ENCODE results near the gene GPD1L.

GPD1L gene

DNA sequence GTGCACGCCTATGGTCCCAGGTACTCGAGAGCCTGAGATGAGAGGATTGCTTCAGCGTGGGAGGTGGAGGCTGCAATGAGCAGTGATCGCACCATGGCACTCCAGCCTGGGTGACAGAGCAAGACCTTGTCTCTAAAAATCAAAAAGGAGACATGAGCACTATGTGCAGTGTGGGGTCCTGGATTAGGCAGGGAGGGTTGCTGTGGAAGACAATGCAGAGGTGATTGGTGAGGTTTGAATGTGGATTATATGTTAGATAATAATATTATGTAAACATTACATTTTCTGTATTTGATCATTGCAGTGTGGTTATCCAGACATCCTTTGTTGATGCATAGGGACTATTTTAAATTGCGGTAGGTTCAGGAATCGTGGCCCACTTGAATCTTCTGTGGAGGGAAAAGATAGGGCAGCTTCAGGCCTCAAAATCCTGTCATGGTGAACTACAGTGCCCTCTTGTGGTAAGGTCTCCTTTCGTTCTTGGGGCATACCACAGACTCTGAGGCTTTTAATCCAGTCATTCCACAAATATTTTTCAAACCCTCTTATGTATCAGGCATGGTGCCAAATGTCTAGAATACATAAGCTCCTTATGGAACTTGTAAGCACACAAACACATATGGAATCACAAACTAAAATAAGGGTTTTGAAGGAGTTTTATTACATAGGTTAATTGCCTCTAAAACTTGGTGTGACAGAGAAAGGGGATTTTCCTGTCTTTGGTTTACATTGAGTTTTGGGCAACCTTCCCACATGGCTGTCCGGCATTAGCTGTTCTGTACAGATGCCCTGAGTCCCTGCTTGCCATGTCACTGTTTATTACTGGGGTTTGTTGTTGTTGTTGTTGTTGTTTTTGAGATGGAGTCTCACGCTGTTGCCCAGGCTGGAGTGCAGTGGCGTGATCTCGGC lies 37.7 kb downstream of the GPD1L start:
- in situ Hi-C loops (cut with MboI; ENCODE audit: low pct_unique_long_range_greater_than_20kb, low sequenced_read_pairs, unreplicated experiment) = no loop called here
- DNase-seq (ENCODE audit: low spot score) = peak; percentile 58
- TF ChIP-seq, protein P1, sequence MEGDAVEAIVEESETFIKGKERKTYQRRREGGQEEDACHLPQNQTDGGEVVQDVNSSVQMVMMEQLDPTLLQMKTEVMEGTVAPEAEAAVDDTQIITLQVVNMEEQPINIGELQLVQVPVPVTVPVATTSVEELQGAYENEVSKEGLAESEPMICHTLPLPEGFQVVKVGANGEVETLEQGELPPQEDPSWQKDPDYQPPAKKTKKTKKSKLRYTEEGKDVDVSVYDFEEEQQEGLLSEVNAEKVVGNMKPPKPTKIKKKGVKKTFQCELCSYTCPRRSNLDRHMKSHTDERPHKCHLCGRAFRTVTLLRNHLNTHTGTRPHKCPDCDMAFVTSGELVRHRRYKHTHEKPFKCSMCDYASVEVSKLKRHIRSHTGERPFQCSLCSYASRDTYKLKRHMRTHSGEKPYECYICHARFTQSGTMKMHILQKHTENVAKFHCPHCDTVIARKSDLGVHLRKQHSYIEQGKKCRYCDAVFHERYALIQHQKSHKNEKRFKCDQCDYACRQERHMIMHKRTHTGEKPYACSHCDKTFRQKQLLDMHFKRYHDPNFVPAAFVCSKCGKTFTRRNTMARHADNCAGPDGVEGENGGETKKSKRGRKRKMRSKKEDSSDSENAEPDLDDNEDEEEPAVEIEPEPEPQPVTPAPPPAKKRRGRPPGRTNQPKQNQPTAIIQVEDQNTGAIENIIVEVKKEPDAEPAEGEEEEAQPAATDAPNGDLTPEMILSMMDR (IDR thresholded peaks at IDR 0.05; ENCODE audit: extremely low read depth, insufficient read depth, missing control alignments) = peak; percentile 75

DNA sequence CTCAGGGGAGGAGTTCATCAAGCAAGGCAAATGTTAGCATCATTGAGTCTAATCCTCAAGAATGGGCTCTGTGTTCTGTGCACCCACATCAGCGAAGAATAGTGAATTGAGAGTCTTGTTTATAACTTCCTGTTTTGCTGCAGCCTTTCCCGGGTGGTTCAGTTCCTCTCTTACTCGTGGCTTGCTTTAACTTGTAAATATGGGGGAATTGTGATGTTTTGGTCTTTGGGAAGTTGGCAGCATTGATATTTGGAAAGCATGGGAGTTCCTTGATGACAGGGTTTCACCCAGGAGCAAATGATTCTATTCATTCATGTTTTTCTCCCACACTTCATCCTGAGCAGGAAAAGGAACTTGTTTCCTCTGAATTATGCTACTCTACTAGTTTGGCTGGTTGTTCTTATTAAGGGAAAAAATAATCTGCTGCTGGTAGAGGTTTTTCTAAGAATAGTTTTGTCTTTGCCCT lies 40.4 kb downstream of the GPD1L start:
- DNase-seq (ENCODE audit: low spot score) = no peak
- in situ Hi-C loops (cut with MboI; ENCODE audit: low pct_unique_long_range_greater_than_20kb, low sequenced_read_pairs, unreplicated experiment) = no loop called here
- TF ChIP-seq, protein P1 (IDR thresholded peaks at IDR 0.05; ENCODE audit: extremely low read depth, insufficient read depth, missing control alignments) = no peak

DNA sequence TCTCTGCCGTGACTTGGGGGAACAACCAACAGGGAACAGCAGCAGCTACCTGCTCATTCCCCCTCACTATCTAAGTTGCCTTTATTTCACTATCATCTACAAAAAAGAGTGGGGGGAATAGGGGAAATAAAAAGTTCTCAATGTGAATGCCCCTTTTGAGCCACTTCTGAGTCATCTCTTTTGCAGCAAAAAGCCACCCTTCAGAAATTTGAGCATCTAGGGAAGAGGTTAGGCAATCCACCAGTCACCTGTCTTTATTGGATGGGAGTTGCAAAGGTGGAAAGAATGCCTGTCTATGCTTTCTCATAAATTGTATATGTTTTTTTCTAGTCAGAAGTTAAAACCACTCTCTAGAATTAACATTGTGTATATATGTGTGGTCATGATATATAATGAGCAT lies 41.1 kb downstream of the GPD1L start:
- TF ChIP-seq, protein P1 (IDR thresholded peaks at IDR 0.05; ENCODE audit: extremely low read depth, insufficient read depth, missing control alignments) = no peak
- in situ Hi-C loops (cut with MboI; ENCODE audit: low pct_unique_long_range_greater_than_20kb, low sequenced_read_pairs, unreplicated experiment) = no loop called here
- DNase-seq (ENCODE audit: low spot score) = no peak

DNA sequence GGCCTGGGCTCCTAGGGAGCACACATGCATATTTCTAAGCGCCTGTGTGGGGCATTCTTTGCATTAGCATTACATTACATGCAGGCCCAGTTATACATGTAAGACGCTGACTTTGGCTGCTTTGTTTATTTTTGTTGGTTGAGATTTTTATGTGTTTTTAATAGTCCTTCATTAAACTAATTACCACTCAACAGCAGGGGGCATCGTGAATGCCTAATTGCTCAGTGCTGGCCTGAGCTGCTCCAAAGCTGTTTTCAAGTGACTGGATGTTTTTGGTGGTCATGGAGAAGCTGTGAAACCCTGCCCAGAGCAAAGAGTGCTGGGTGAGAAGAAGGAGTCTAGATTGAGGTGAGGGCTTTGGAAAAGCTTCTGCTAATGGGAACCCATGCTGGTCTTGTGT lies 41.5 kb downstream of the GPD1L start:
- in situ Hi-C loops (cut with MboI; ENCODE audit: low pct_unique_long_range_greater_than_20kb, low sequenced_read_pairs, unreplicated experiment) = no loop called here
- DNase-seq (ENCODE audit: low spot score) = no peak
- TF ChIP-seq, protein P1 (IDR thresholded peaks at IDR 0.05; ENCODE audit: extremely low read depth, insufficient read depth, missing control alignments) = no peak

DNA sequence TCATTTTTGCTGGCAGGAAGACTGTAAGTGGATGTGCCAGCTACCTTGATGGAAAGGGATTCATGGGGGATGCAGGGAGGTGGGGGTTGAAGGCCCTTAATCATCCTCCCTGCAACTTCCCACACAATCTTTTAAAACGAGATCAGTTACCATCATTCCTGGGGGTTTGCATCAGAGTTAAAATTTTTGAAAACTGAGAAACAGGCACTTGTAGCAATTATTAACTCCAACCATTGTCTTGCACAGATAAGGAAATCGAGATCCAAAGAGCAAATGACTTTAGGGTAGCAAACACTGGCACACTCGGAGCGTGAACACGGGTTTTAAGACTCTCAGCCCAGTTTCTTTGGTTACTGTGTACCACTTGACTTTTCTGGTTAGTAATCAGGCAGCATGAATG lies 41.9 kb downstream of the GPD1L start:
- DNase-seq (ENCODE audit: low spot score) = no peak
- in situ Hi-C loops (cut with MboI; ENCODE audit: low pct_unique_long_range_greater_than_20kb, low sequenced_read_pairs, unreplicated experiment) = no loop called here
- TF ChIP-seq, protein P1 (IDR thresholded peaks at IDR 0.05; ENCODE audit: extremely low read depth, insufficient read depth, missing control alignments) = no peak

DNA sequence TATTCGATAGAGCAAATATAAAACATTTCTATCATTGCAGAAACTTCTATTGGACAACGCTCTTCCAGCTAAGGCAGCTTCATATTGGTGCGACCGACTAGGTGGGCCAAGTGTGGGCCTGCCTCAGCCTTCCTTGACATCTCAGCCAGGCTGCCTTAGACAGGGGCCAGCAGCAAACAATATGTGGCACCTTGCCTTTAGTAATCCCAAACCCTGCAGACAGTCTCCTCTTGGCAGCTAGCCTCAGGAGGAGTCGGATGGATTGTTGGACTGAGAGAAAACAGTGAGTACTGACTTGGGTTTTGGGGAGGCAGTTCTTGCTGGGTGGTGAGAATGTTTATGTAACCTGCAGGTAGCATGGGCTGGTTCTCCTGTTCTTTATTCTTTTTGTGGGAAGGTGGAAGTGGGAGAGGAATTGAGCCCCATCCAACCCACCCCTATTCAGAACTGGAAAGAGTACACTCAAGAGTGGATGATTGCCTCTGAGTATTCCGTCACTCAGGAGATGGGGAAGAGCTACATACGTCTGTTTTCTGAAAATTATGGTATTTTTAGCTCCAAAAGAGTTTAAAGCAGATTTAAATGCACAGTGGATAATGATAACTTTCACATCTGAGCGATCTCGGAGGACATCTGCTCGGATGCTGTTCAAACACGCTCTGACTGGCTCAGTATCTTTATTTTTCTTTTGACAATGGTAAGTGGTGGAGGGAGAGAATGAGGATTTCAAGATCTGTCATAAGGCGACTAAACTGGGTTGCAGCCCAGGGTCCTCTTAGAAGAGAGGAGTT lies 47.2 kb downstream of the GPD1L start:
- in situ Hi-C loops (cut with MboI; ENCODE audit: low pct_unique_long_range_greater_than_20kb, low sequenced_read_pairs, unreplicated experiment) = no loop called here
- DNase-seq (ENCODE audit: low spot score) = no peak
- TF ChIP-seq, protein P1 (IDR thresholded peaks at IDR 0.05; ENCODE audit: extremely low read depth, insufficient read depth, missing control alignments) = no peak

All from GM13977 (cell line).